Frontal cortex (tissue), 4 donors: Measurements from ENCODE around the gene STMND1. TPM values are rescaled to one million over a fixed set of nuclear protein-coding genes. Genes with fewer than 3 reads are reported as not detected.

ENCODE experiments used
- DNase-seq, 2 donors: peaks; one replicate each; pipeline ENCODE4 v3.0.0; 2012; ENCODE audit warnings: low spot score in 2 of 2
- FAIRE-seq: peaks from 2 replicates; lab custom pipeline; 2012; peaks lifted over from hg19 to GRCh38; lab: Jason Lieb, UNC
- total RNA-seq: library from RNA; depleted of rRNA; stranded (reverse); fragments of >200 nt; gene quantifications from one replicate; pipeline ENCODE4 v1.2.3, GENCODE V29; 2014
- donor health status: control.
- donor health status: control.
- donor health status: control.

STMND1 gene
- total RNA-seq, 1 donor from 2014 or later = not detected

- peak in 1 of 2 donors; percentile 43 for DNase-seq
- FAIRE-seq = peak; percentile 72
These were observed 5.2 kb upstream of the STMND1 start for GRCh38 chr6:17096652-17097051.

GRCh38 chr6:17097982-17098381, 3.9 kb upstream of the STMND1 start:
- DNase-seq = no peak
- no peak for FAIRE-seq

GRCh38 chr6:17098538-17098937, 3.3 kb upstream of the STMND1 start:
- FAIRE-seq = no peak
- DNase-seq = no peak

- no peak for FAIRE-seq
These were observed 2.3 kb upstream of the STMND1 start for GRCh38 chr6:17099401-17100059.

GRCh38 chr6:17100806-17101205, 1.0 kb upstream of the STMND1 start:
- peak in 1 of 2 donors; percentile 15 for DNase-seq
- FAIRE-seq = no peak

More at GRCh38 chr6:17099401-17100059, 2.3 kb upstream of the STMND1 start:
- DNase-seq = no peak

- DNase-seq (no peak), FAIRE-seq (no peak)
These were observed 514 bp downstream of the STMND1 start for GRCh38 chr6:17102258-17102870.

GRCh38 chr6:17103715-17104114, 1.9 kb downstream of the STMND1 start:
- FAIRE-seq (no peak), DNase-seq (no peak)

- DNase-seq (no peak), FAIRE-seq (no peak)
These were observed 6.0 kb downstream of the STMND1 start for GRCh38 chr6:17107863-17108262.

GRCh38 chr6:17115251-17116116, 13.6 kb downstream of the STMND1 start:
- no peak for DNase-seq
- FAIRE-seq = no peak

- DNase-seq (no peak), FAIRE-seq (no peak)
These were observed 14.2 kb downstream of the STMND1 start for GRCh38 chr6:17116117-17116440.

- no peak for DNase-seq
- no peak for FAIRE-seq
These were observed 18.2 kb downstream of the STMND1 start for GRCh38 chr6:17120019-17120418.

GRCh38 chr6:17125407-17125806, 23.6 kb downstream of the STMND1 start:
- DNase-seq (no peak), FAIRE-seq (no peak)

GRCh38 chr6:17130786-17131185, 28.9 kb downstream of the STMND1 start:
- DNase-seq (no peak), FAIRE-seq (no peak)

- FAIRE-seq = no peak
- DNase-seq = no peak
These were observed 31.1 kb downstream of the STMND1 start for GRCh38 chr6:17132967-17133366.

- DNase-seq (no peak), FAIRE-seq (no peak)
These were observed 36.2 kb downstream of the STMND1 start for GRCh38 chr6:17138033-17138432.

- no peak for FAIRE-seq
- no peak for DNase-seq
These were observed 42.2 kb downstream of the STMND1 start for GRCh38 chr6:17144016-17144415.

GRCh38 chr6:17149571-17149970, 47.7 kb downstream of the STMND1 start:
- FAIRE-seq (no peak), DNase-seq (no peak)

GRCh38 chr6:17150096-17150495, 48.2 kb downstream of the STMND1 start:
- DNase-seq (no peak), FAIRE-seq (no peak)

GRCh38 chr6:17151888-17152287, 50.0 kb downstream of the STMND1 start:
- FAIRE-seq (no peak), DNase-seq (no peak)

GRCh38 chr6:17152703-17153102, 50.9 kb downstream of the STMND1 start:
- DNase-seq (no peak), FAIRE-seq (no peak)
